HUES6 (cell line): ENCODE data around the gene SYT13.

Experiments
- H3K27ac ChIP-seq: 2 replicates; pipeline ENCODE4 v1.7.0; 2013; ENCODE audit warnings: low read depth, mild to moderate bottlenecking, low read length, inconsistent platforms
- H3K27me3 ChIP-seq: 2 replicates; pipeline ENCODE4 v1.6.1; 2013; ENCODE audit warnings: low read length; ENCODE audit not compliant: control insufficient read depth, insufficient read depth
- H3K36me3 ChIP-seq: 2 replicates; pipeline ENCODE4 v1.6.1; 2013; ENCODE audit warnings: low read length; ENCODE audit not compliant: control insufficient read depth, insufficient read depth
- H3K4me1 ChIP-seq: 2 replicates; pipeline ENCODE4 v1.6.1; 2013; ENCODE audit warnings: low read length; ENCODE audit not compliant: control insufficient read depth, insufficient read depth
- H3K4me3 ChIP-seq: 2 replicates; pipeline ENCODE4 v1.5.1; 2013; ENCODE audit warnings: low read depth, low read length
- H3K9ac ChIP-seq: one replicate; pipeline ENCODE4 v1.6.1; 2013; ENCODE audit warnings: mild to moderate bottlenecking, low read length
- H3K9me3 ChIP-seq: 2 replicates; pipeline ENCODE4 v1.6.1; 2013; ENCODE audit warnings: low read depth, low read length; ENCODE audit not compliant: control insufficient read depth, insufficient read depth

The SYT13 gene

GRCh38 chr11:45247433-45247832 is 38.7 kb downstream of the SYT13 start:
- Histone ChIP-seq H3K9ac (no peak overlapping the region), H3K27me3 (peaks cover 9% of the 10 kb centered on the region; the same call in 1 of the 2 replicates), H3K4me3 (no peak overlapping the region), H3K27ac (no peak overlapping the region), H3K4me1 (no peaks in the 10 kb centered on the region), H3K36me3 (no peaks in the 10 kb centered on the region), H3K9me3 (no peaks in the 10 kb centered on the region)

GRCh38 chr11:45246241-45246640 is 39.9 kb downstream of the SYT13 start:
- Histone ChIP-seq H3K36me3 (no peaks in the 10 kb centered on the region), H3K9ac (no peak overlapping the region), H3K4me1 (no peaks in the 10 kb centered on the region), H3K27ac (no peak overlapping the region), H3K4me3 (no peak overlapping the region), H3K27me3 (peaks cover 4% of the 10 kb centered on the region; the same call in 1 of the 2 replicates), H3K9me3 (no peaks in the 10 kb centered on the region)

DNA sequence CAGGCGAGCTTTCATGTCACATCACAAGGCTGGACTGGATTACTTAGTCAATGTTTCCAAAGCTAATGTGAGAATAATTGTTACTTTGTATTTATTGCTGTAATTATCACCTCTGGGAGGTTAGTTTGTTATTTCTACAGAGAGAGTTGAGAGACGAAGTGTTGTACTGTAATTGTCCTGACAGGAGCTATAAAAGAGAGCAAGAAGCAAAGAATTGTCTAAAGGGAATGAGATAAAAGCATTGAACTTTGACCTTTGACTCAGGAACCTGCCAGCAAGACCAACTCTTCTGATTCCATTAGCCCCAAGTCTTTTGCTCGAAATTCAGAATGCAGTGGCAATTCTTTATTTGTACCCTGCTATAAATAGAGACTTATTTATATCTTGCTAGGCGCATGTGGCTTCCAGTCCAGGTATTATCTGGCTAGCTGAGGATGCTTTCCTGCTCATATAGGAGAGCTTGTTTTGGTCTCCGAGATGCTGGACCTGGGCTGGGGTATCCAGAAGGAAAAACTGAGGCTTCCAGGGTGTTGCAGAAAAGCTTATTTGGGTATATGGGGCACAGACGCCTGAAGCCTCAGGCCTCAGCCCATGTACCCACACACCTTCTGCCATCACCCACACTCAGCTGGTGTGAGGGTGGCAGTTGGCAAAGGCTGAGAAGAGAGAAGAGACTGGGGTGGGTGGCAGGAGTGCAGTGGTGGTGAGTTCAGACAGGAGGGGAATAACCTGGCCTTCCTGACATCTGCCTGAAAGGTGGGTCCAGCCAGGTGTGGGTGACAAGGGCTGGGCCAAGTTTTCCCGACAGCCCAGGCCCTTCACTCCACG is 40.7 kb downstream of the SYT13 start:
- Histone ChIP-seq H3K36me3 (no peaks in the 10 kb centered on the region), H3K4me3 (no peak overlapping the region), H3K4me1 (no peaks in the 10 kb centered on the region), H3K9ac (no peak overlapping the region), H3K9me3 (no peaks in the 10 kb centered on the region), H3K27me3 (peaks cover 4% of the 10 kb centered on the region; the same call in 1 of the 2 replicates), H3K27ac (no peak overlapping the region)

DNA sequence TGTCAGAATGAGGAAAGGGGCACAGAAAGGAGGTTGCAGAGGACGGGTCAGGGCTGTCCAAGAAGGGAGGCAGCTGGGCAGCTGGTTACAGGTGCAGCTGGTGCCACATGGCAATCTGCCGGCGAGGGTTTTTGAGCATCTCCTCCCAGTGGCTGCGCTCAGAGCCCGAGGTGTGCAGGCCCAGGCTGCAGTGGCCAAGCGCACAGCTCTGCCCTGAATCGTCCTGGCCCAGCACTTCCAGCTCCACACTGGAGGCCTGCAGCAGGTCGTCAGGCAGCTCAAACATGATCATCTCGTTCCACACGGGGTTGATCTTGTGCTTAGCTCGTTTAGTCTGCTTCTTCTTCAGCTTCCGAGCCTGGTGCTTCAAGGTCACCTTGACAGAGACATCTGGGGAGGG is 42.2 kb downstream of the SYT13 start:
- Histone ChIP-seq H3K4me3 (no peak overlapping the region), H3K27ac (no peak overlapping the region), H3K9ac (no peak overlapping the region), H3K27me3 (peaks cover 4% of the 10 kb centered on the region; the same call in 1 of the 2 replicates), H3K9me3 (peaks cover 7% of the 10 kb centered on the region), H3K4me1 (no peaks in the 10 kb centered on the region), H3K36me3 (no peaks in the 10 kb centered on the region)

- Histone ChIP-seq H3K27me3 (peaks cover 12% of the 10 kb centered on the region), H3K9ac (no peak overlapping the region)
These were observed 46.4 kb downstream of the SYT13 start for GRCh38 chr11:45239733-45240132.

GRCh38 chr11:45238724-45239123 is 47.4 kb downstream of the SYT13 start:
- H3K36me3 ChIP-seq = no peaks in the 10 kb centered on the region
- no peaks in the 10 kb centered on the region for H3K4me1 ChIP-seq
- H3K27ac ChIP-seq = no peak overlapping the region
- H3K27me3 ChIP-seq = peaks cover 12% of the 10 kb centered on the region
- no peak overlapping the region for H3K9ac ChIP-seq
- peaks cover 7% of the 10 kb centered on the region for H3K9me3 ChIP-seq
- no peak overlapping the region for H3K4me3 ChIP-seq

More at GRCh38 chr11:45239733-45240132, 46.4 kb downstream of the SYT13 start:
- no peak overlapping the region for H3K4me3 ChIP-seq
- H3K4me1 ChIP-seq = no peaks in the 10 kb centered on the region
- no peak overlapping the region for H3K27ac ChIP-seq
- peaks cover 7% of the 10 kb centered on the region for H3K9me3 ChIP-seq
- no peaks in the 10 kb centered on the region for H3K36me3 ChIP-seq

- H3K9me3 ChIP-seq = peaks cover 7% of the 10 kb centered on the region
- H3K27me3 ChIP-seq = peaks cover 12% of the 10 kb centered on the region
- H3K4me3 ChIP-seq = no peak overlapping the region
- no peak overlapping the region for H3K27ac ChIP-seq
- no peak overlapping the region for H3K9ac ChIP-seq
- no peaks in the 10 kb centered on the region for H3K36me3 ChIP-seq
- H3K4me1 ChIP-seq = peaks cover 4% of the 10 kb centered on the region; the same call in 1 of the 2 replicates
These were observed 48.3 kb downstream of the SYT13 start for GRCh38 chr11:45237711-45238315.

- Histone ChIP-seq H3K4me3 (no peak overlapping the region), H3K4me1 (peaks cover 4% of the 10 kb centered on the region; the same call in 1 of the 2 replicates), H3K9me3 (peaks cover 2% of the 10 kb centered on the region), H3K27ac (no peak overlapping the region), H3K36me3 (no peaks in the 10 kb centered on the region), H3K27me3 (peaks cover 12% of the 10 kb centered on the region), H3K9ac (no peak overlapping the region)
These were observed 51.7 kb downstream of the SYT13 start for GRCh38 chr11:45234306-45235006.

GRCh38 chr11:45233804-45234170 is 52.4 kb downstream of the SYT13 start:
- Histone ChIP-seq H3K27me3 (peaks cover 12% of the 10 kb centered on the region), H3K27ac (no peak overlapping the region), H3K4me1 (peaks cover 4% of the 10 kb centered on the region; the same call in 1 of the 2 replicates), H3K36me3 (no peaks in the 10 kb centered on the region), H3K9ac (no peak overlapping the region), H3K4me3 (no peak overlapping the region), H3K9me3 (no peaks in the 10 kb centered on the region)

GRCh38 chr11:45233121-45233803 is 52.9 kb downstream of the SYT13 start:
- Histone ChIP-seq H3K9ac (no peak overlapping the region), H3K36me3 (no peaks in the 10 kb centered on the region), H3K4me3 (no peak overlapping the region), H3K4me1 (peaks cover 4% of the 10 kb centered on the region; the same call in 1 of the 2 replicates), H3K9me3 (no peaks in the 10 kb centered on the region), H3K27ac (no peak overlapping the region), H3K27me3 (peaks cover 11% of the 10 kb centered on the region)
